PC-3 (cell line): Measurements from ENCODE around the gene CCDC142. TPM values are rescaled to one million over a fixed set of nuclear protein-coding genes. Genes with fewer than 3 reads are reported as not detected.

Experiments used
- ATAC-seq: fragments of 200-7000 bp; cut with Tn5 transposase; 2 replicates; pipeline ENCODE4 v1.9.1; 2020; ENCODE audit warnings: mild to moderate bottlenecking, moderate library complexity
- BruUV-seq: library from RNA; stranded (reverse); fragments of 400-500 nt; replicated peaks from 2 replicates; lab custom pipeline; 2021; lab: Mats Ljungman, UMichigan
- CTCF ChIA-PET: fragments of 300-600 bp; sonication (Branson Sonifier 250); formaldehyde crosslinking; loops from one replicate; lab custom pipeline; 2022; ENCODE audit warnings: antibody characterized with exemption; lab: Charles Lee
- POLR2A ChIA-PET: fragments of 300-600 bp; sonication (Branson Sonifier 250); formaldehyde crosslinking; loops from one replicate; lab custom pipeline; 2022; ENCODE audit warnings: antibody characterized with exemption; ENCODE audit not compliant: unreplicated experiment; lab: Charles Lee
- DNase-seq: peaks from one replicate; pipeline ENCODE4 v3.0.0-alpha.2; 2015
- H2AFZ ChIP-seq: fragments of 300-600 bp; sonication (generic); 2 replicates; pipeline ENCODE4 v1.6.0; 2016; ENCODE audit warnings: antibody characterized with exemption, low read length
- H3F3A ChIP-seq: fragments of 300-600 bp; sonication (generic); one replicate; pipeline ENCODE4 v1.6.0; 2017; ENCODE audit warnings: antibody characterized with exemption, low read length, control low read depth, mild to moderate bottlenecking; ENCODE audit not compliant: unreplicated experiment
- H3K27ac ChIP-seq: fragments of 300-600 bp; sonication (generic); 2 replicates; pipeline ENCODE4 v1.5.1; 2016; ENCODE audit warnings: mild to moderate bottlenecking, low read length
- H3K27me3 ChIP-seq: fragments of 300-600 bp; sonication (generic); 2 replicates; pipeline ENCODE4 v1.6.1; 2016; ENCODE audit warnings: low read length, mixed read lengths
- H3K36me3 ChIP-seq: fragments of 300-600 bp; sonication (generic); 2 replicates; pipeline ENCODE4 v1.6.1; 2016; ENCODE audit warnings: low read depth, mixed run types, low read length, mixed read lengths
- H3K4me1 ChIP-seq: fragments of 300-600 bp; sonication (generic); 2 replicates; pipeline ENCODE4 v1.5.1; 2016; ENCODE audit warnings: low read length; ENCODE audit not compliant: insufficient read depth
- H3K4me2 ChIP-seq: fragments of 300-600 bp; sonication (generic); 2 replicates; pipeline ENCODE4 v1.6.0; 2016; ENCODE audit warnings: low read length
- H3K4me3 ChIP-seq: fragments of 300-600 bp; sonication (generic); 2 replicates; pipeline ENCODE4 v1.5.1; 2016; ENCODE audit warnings: mild to moderate bottlenecking, low read length, mixed read lengths
- H3K79me2 ChIP-seq: fragments of 300-600 bp; sonication (generic); 2 replicates; pipeline ENCODE4 v1.6.1; 2017; ENCODE audit warnings: low read length, mixed read lengths
- H3K9ac ChIP-seq: fragments of 300-600 bp; sonication (generic); 2 replicates; pipeline ENCODE4 v1.6.0; 2016; ENCODE audit warnings: mild to moderate bottlenecking, low read length
- H3K9me2 ChIP-seq: fragments of 300-600 bp; sonication (generic); replicated peaks from 2 replicates; pipeline ENCODE4 v1.6.1; 2016; ENCODE audit warnings: mixed run types, low read length, mixed read lengths
- H3K9me3 ChIP-seq: fragments of 300-600 bp; sonication (generic); 2 replicates; pipeline ENCODE4 v1.6.1; 2016; ENCODE audit warnings: low read length, mixed read lengths
- H4K20me1 ChIP-seq: fragments of 300-600 bp; sonication (generic); 2 replicates; pipeline ENCODE4 v1.6.1; 2016; ENCODE audit warnings: low read length, mixed read lengths
- EZH2 ChIP-seq: fragments of 300-600 bp; sonication (generic); IDR thresholded peaks from one replicate; pipeline ENCODE4 v1.6.1; 2017; ENCODE audit warnings: antibody characterized with exemption, mild to moderate bottlenecking, low read length; ENCODE audit not compliant: unreplicated experiment
- EZH2phosphoT487 ChIP-seq: fragments of 300-600 bp; sonication (generic); IDR thresholded peaks from 2 replicates; pipeline ENCODE4 v1.6.1; 2018; ENCODE audit warnings: mild to moderate bottlenecking, antibody characterized with exemption, low read length, borderline replicate concordance
- intact Hi-C: fragments of 100-400 bp; cut with micrococcal nuclease; formaldehyde crosslinking; loops from 2 replicates; pipeline ENCODE4 v1.9.0; 2023
- total RNA-seq: library from RNA; depleted of rRNA; stranded (reverse); fragments of >200 nt; gene quantifications from 2 replicates; pipeline ENCODE4 v1.2.3, GENCODE V29; 2014
- TF ChIP-seq, protein P1 (sequence below): fragments of 300-600 bp; sonication (generic); conservative IDR thresholded peaks from 2 replicates; pipeline ENCODE4 v1.5.1; 2017; ENCODE audit warnings: antibody characterized with exemption, low read depth, mild to moderate bottlenecking, low read length

The CCDC142 gene
- total RNA-seq, 1 experiment from 2014 or later: 14.7 TPM

DNA sequence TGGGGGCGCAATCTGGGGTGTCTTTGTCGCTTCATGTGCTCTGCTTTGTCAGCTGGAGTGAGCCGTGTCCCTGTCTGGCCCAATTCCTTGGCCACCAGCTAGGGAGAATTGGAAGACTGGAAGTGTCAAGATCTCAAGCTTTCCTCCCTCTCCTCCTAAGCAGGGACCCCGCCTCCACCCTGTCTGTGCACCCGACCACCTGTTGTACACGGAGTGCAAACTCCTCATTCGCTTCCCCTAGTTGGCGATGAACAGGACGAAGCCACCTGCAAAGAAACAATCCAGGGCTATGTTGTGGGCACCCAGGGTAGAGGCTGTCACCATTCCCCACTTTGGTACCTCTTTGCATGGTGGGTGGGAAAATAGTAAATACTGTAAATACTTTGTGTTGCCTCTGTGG is 44.9 kb upstream of the CCDC142 start:
- no peak overlapping the region for H3K9ac ChIP-seq
- no peak for DNase-seq
- H3K9me2 ChIP-seq: no peaks in the 10 kb centered on the region
- intact Hi-C loops: no loop called here
- ChIA-PET CTCF (no interaction called here), POLR2A (no interaction called here)
- peaks cover 43% of the 10 kb centered on the region for H3K79me2 ChIP-seq
- H3K4me1 ChIP-seq: peaks cover 20% of the 10 kb centered on the region
- no TSS peak for BruUV-seq
- no peaks in the 10 kb centered on the region for H3F3A ChIP-seq
- no peak for ATAC-seq
- TF ChIP-seq EZH2 (no peak), EZH2phosphoT487 (no peak)
- TF ChIP-seq, protein P1, sequence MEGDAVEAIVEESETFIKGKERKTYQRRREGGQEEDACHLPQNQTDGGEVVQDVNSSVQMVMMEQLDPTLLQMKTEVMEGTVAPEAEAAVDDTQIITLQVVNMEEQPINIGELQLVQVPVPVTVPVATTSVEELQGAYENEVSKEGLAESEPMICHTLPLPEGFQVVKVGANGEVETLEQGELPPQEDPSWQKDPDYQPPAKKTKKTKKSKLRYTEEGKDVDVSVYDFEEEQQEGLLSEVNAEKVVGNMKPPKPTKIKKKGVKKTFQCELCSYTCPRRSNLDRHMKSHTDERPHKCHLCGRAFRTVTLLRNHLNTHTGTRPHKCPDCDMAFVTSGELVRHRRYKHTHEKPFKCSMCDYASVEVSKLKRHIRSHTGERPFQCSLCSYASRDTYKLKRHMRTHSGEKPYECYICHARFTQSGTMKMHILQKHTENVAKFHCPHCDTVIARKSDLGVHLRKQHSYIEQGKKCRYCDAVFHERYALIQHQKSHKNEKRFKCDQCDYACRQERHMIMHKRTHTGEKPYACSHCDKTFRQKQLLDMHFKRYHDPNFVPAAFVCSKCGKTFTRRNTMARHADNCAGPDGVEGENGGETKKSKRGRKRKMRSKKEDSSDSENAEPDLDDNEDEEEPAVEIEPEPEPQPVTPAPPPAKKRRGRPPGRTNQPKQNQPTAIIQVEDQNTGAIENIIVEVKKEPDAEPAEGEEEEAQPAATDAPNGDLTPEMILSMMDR: no peak
- H3K36me3 ChIP-seq: peaks cover 31% of the 10 kb centered on the region
- 0 out of 2 replicates have a peak, but pooled peaks cover 7% of the 10 kb centered on the region for H4K20me1 ChIP-seq
- peak overlapping the region; percentile 93 for H3K4me3 ChIP-seq
- H3K9me3 ChIP-seq: no peaks in the 10 kb centered on the region
- peak overlapping the region; percentile 97 for H3K4me2 ChIP-seq
- no peak overlapping the region for H2AFZ ChIP-seq
- H3K27me3 ChIP-seq: no peaks in the 10 kb centered on the region
- H3K27ac ChIP-seq: no peak overlapping the region

DNA sequence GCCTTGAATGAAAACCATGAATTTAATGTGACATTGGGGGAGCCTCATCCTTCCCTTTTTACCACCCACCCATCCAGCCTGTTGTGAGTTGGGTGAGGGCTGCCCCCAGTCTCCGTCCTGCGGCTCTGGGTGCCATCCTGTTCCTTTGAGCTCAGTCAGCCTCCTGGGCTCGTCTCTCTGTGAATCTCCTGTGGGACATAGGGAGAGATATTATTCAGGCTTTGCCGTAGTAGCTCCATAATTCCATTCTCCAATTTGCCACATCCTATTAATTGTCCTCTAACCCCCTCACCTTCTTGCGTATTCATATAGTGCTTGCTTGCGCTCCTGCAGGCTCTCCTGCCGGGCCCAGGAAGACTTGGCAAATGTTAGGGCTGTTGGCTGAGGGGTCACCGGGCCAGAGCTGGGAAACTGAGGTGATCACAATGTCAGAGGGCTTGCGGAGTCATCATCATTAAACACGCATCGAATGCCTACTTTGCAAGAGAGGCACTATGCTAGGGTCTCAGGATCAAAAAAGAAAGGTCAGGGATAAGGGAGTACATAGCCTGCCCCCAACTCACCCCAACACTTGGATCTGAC is 43.9 kb upstream of the CCDC142 start:
- Histone ChIP-seq H3K9ac (no peak overlapping the region), H3K4me1 (peaks cover 20% of the 10 kb centered on the region), H3K9me2 (no peaks in the 10 kb centered on the region), H4K20me1 (0 out of 2 replicates have a peak, but pooled peaks cover 7% of the 10 kb centered on the region), H3K9me3 (no peaks in the 10 kb centered on the region), H3K4me2 (no peak overlapping the region), H3K4me3 (no peak overlapping the region), H3K79me2 (peaks cover 43% of the 10 kb centered on the region), H3K36me3 (peaks cover 26% of the 10 kb centered on the region), H2AFZ (no peak overlapping the region), H3F3A (no peaks in the 10 kb centered on the region), H3K27me3 (no peaks in the 10 kb centered on the region), H3K27ac (no peak overlapping the region)
- ATAC-seq (no peak), DNase-seq (no peak)
- BruUV-seq: no TSS peak
- TF ChIP-seq, protein P1: no peak
- TF ChIP-seq EZH2phosphoT487 (no peak), EZH2 (no peak)
- ChIA-PET CTCF (no interaction called here), POLR2A (no interaction called here)
- intact Hi-C loops: no loop called here
